GM19395 (cell line): ENCODE measurements around the gene USP31.
"Not testable (repeated sequence)": the region's sequence is repeated elsewhere in the genome, so short reads cannot be mapped to it uniquely, and the experiment has no call there.

Experiments used
- ATAC-seq: cut with Tn5 transposase; IDR thresholded peaks from one replicate; pipeline ENCODE4 v1.9.1; 2021; ENCODE audit warnings: mild to moderate bottlenecking, moderate library complexity; ENCODE audit not compliant: unreplicated experiment

USP31 gene

GRCh38 chr16:23101012-23101550 is 48.2 kb downstream of the USP31 start:
- ATAC-seq = no peak

- not testable (repeated sequence) for ATAC-seq
These were observed 52.8 kb downstream of the USP31 start for GRCh38 chr16:23096450-23096849.

- ATAC-seq = not testable (repeated sequence)
These were observed 55.1 kb downstream of the USP31 start for GRCh38 chr16:23094136-23094535.

- ATAC-seq = no peak
These were observed 56.5 kb downstream of the USP31 start for GRCh38 chr16:23092801-23093117.

GRCh38 chr16:23092072-23092800 is 57.0 kb downstream of the USP31 start:
- ATAC-seq = no peak

GRCh38 chr16:23089111-23089510 is 60.1 kb downstream of the USP31 start:
- no peak for ATAC-seq

- no peak for ATAC-seq
These were observed 61.2 kb downstream of the USP31 start for GRCh38 chr16:23088018-23088417.

- no peak for ATAC-seq
These were observed 63.3 kb downstream of the USP31 start for GRCh38 chr16:23085949-23086348.

GRCh38 chr16:23082161-23082788 is 67.0 kb downstream of the USP31 start:
- no peak for ATAC-seq

GRCh38 chr16:23081675-23082119 is 67.6 kb downstream of the USP31 start:
- no peak for ATAC-seq

GRCh38 chr16:23080747-23081146 is 68.5 kb downstream of the USP31 start:
- ATAC-seq = no peak

- no peak for ATAC-seq
These were observed 68.9 kb downstream of the USP31 start for GRCh38 chr16:23080329-23080728.

GRCh38 chr16:23079675-23080301 is 69.5 kb downstream of the USP31 start:
- no peak for ATAC-seq

- no peak for ATAC-seq
These were observed 74.8 kb downstream of the USP31 start for GRCh38 chr16:23074423-23074822.

- ATAC-seq = no peak
These were observed 76.3 kb downstream of the USP31 start for GRCh38 chr16:23072769-23073549.

GRCh38 chr16:23072084-23072599 is 77.1 kb downstream of the USP31 start:
- ATAC-seq = no peak

- no peak for ATAC-seq
These were observed 77.8 kb downstream of the USP31 start for GRCh38 chr16:23071196-23072083.

- no peak for ATAC-seq
These were observed 79.4 kb downstream of the USP31 start for GRCh38 chr16:23069844-23070243.

GRCh38 chr16:23068079-23068736 is 81.0 kb downstream of the USP31 start:
- no peak for ATAC-seq
